Transverse colon (tissue), 4 donors: ENCODE data around the gene SYCE1. TPM values are rescaled to one million over a fixed set of nuclear protein-coding genes. Genes with fewer than 3 reads are reported as not detected.
"Not testable (repeated sequence)": the region's sequence is repeated elsewhere in the genome, so short reads cannot be mapped to it uniquely, and the experiment has no call there.

Source experiments
- DNase-seq: peaks from one replicate; pipeline ENCODE4 v3.0.0-alpha.2; 2019
- H3K27ac ChIP-seq, 4 donors: fragments of 200-600 bp; sonication (generic); 2 replicates each; pipeline ENCODE4 v1.5.1; 2016 to 2018; ENCODE audit warnings: inconsistent platforms in 4 of 4
- H3K27me3 ChIP-seq: fragments of 200-600 bp; sonication (generic); 2 replicates; pipeline ENCODE4 v1.5.1; 2017; ENCODE audit warnings: inconsistent platforms
- H3K36me3 ChIP-seq, 4 donors: fragments of 200-600 bp; sonication (generic); 2 replicates each; pipeline ENCODE4 v1.5.1; 2017 to 2019; ENCODE audit warnings: inconsistent platforms in 4 of 4
- H3K4me1 ChIP-seq, 4 donors: fragments of 200-600 bp; sonication (generic); 2 replicates each; pipeline ENCODE4 v1.5.1; 2017 to 2020; ENCODE audit warnings: inconsistent platforms in 4 of 4
- H3K4me3 ChIP-seq, 4 donors: fragments of 200-600 bp; sonication (generic); 1 replicate in 1 of 4; 2 replicates in 3 of 4; pipeline versions ENCODE4 v1.5.1 to v1.6.1; 2017 to 2019; ENCODE audit warnings: inconsistent platforms in 4 of 4
- H3K9me3 ChIP-seq, 2 donors: fragments of 200-600 bp; sonication (generic); 2 replicates each; pipeline ENCODE4 v1.5.1; 2017 to 2019; ENCODE audit warnings: inconsistent platforms in 2 of 2
- EP300 ChIP-seq: sonication (generic); formaldehyde crosslinking; IDR thresholded peaks from one replicate; pipeline ENCODE4 v1.6.1; 2017; ENCODE audit warnings: antibody characterized with exemption, low read depth
- POLR2A ChIP-seq: fragments of 450-650 bp; IDR thresholded peaks from one replicate; pipeline ENCODE4 v1.6.1; 2016; ENCODE audit warnings: antibody characterized with exemption, mild to moderate bottlenecking, moderate library complexity
- POLR2AphosphoS5 ChIP-seq, 3 donors: sonication (generic); formaldehyde crosslinking; IDR thresholded peaks; one replicate each; pipeline ENCODE4 v1.6.1; 2016; ENCODE audit warnings: antibody characterized with exemption in 3 of 3
- WGBS, 2 donors: methylation state at CpG; one replicate each; pipeline ENCODE4 v1.1.5; 2018; ENCODE audit warnings: low coverage in 1 of 2; 5-methylcytosine and 5-hydroxymethylcytosine counted together
- in situ Hi-C, 4 donors: fragments of 200-750 bp; cut with MboI; loops; one replicate each; pipeline versions ENCODE4 v1.15.0 to v1.15.1; 2017; ENCODE audit warnings: low sequenced_read_pairs in 3 of 4, low pct_ligation_motif_present in 1 of 4, low pct_unique_long_range_greater_than_20kb in 1 of 4
- intact Hi-C: fragments of 100-400 bp; cut with DNase I; formaldehyde crosslinking; loops from one replicate; pipeline ENCODE4 v1.15.1; 2023; ENCODE audit warnings: low total_unique reads
- total RNA-seq, 4 donors: library from RNA; depleted of rRNA; stranded (reverse); fragments of >200 nt; gene quantifications; one replicate each; pipeline ENCODE4 v1.1.0, GENCODE V29; 2016
- TF ChIP-seq, protein P1 (sequence below), 5 experiments: fragments of 200-600 bp in 3 of 5; fragments of 450-650 bp in 2 of 5; sonication (generic) in 3 of 5; IDR thresholded peaks; 1 replicate in 2 of 5; 2 replicates in 3 of 5; pipeline ENCODE4 v1.5.1; 2016 to 2017; ENCODE audit warnings: antibody characterized with exemption in 5 of 5, inconsistent platforms in 3 of 5, mild to moderate bottlenecking in 2 of 5, moderate library complexity in 1 of 5

SYCE1 gene
- total RNA-seq, 4 donors from 2014 or later, result 2.3 TPM; not detected in 3

DNA sequence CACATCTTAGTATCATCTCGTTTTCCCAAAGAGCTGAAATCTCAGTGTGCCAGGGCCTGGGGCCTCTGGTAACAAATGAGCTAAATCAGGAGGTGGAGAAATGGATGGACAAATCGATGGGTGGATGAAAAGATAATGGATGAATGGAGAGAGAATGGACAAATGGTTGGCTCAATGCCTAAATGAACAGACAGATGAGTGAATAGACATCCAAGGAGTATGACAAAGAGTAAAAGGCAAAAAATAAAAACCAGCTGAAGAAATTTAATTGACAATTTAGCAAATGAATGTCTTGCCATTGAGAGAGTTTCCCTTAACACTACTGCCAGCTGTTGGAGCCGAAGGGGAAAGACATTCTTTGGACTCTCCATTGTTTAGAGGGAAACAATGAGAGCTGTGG, 8.0 kb downstream of the SYCE1 start:
- in situ Hi-C loops, result no loop called here
- 37 to 40% methylated on average over 3 of the region's 3 CpGs for WGBS, 2 donors

DNA sequence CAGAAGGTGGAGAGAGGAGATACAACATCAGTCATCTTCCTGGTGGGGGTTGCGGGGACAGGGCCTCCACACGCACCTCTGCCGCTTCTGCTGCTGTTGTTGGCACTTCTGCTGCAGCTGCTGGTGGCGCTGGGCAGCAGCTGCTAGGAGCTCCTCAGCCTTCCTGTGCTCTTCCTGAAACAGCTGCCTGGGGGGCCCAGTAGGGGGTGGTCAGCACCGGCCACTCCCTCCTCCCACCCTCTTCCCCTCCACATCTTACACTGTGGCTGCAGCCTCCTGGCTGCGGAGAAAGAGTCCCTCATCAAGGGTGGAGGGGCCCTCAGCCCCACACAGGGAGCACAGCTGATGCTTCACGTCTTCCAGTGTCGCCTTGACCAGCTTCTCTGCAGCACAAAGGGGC, 9.9 kb downstream of the SYCE1 start:
- no peaks in the 10 kb centered on the region for H3K9me3 ChIP-seq
- TF ChIP-seq POLR2A (no peak), EP300 (no peak), POLR2AphosphoS5 (IDR thresholded peaks at IDR 0.05) (no peak)
- TF ChIP-seq, protein P1, sequence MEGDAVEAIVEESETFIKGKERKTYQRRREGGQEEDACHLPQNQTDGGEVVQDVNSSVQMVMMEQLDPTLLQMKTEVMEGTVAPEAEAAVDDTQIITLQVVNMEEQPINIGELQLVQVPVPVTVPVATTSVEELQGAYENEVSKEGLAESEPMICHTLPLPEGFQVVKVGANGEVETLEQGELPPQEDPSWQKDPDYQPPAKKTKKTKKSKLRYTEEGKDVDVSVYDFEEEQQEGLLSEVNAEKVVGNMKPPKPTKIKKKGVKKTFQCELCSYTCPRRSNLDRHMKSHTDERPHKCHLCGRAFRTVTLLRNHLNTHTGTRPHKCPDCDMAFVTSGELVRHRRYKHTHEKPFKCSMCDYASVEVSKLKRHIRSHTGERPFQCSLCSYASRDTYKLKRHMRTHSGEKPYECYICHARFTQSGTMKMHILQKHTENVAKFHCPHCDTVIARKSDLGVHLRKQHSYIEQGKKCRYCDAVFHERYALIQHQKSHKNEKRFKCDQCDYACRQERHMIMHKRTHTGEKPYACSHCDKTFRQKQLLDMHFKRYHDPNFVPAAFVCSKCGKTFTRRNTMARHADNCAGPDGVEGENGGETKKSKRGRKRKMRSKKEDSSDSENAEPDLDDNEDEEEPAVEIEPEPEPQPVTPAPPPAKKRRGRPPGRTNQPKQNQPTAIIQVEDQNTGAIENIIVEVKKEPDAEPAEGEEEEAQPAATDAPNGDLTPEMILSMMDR (IDR thresholded peaks at IDR 0.05), result no peak
- in situ Hi-C loops (no loop called here), intact Hi-C loops (no loop called here)
- H3K4me1 ChIP-seq, result no peaks in the 10 kb centered on the region
- H3K27me3 ChIP-seq, result no peaks in the 10 kb centered on the region
- H3K4me3 ChIP-seq, result no peak overlapping the region
- H3K36me3 ChIP-seq, result no peaks in the 10 kb centered on the region
- DNase-seq, result no peak
- H3K27ac ChIP-seq, result no peak overlapping the region
- 77% methylated on average over 8 of the region's 8 CpGs; no CpG with 5 or more reads in 1 of the 2 donors for WGBS, 2 donors

More for the DNA sequence above, 8.0 kb downstream of the SYCE1 start:
- Histone ChIP-seq H3K27me3 (no peaks in the 10 kb centered on the region), H3K27ac (no peak overlapping the region), H3K9me3 (no peaks in the 10 kb centered on the region), H3K4me3 (no peak overlapping the region), H3K36me3 (no peaks in the 10 kb centered on the region), H3K4me1 (no peaks in the 10 kb centered on the region)
- no peak for DNase-seq
- intact Hi-C loops, result no loop called here
- TF ChIP-seq POLR2AphosphoS5 (IDR thresholded peaks at IDR 0.05), result no peak
- TF ChIP-seq POLR2A, result no peak
- TF ChIP-seq, protein P1 (IDR thresholded peaks at IDR 0.05), result no peak
- TF ChIP-seq EP300, result no peak

DNA sequence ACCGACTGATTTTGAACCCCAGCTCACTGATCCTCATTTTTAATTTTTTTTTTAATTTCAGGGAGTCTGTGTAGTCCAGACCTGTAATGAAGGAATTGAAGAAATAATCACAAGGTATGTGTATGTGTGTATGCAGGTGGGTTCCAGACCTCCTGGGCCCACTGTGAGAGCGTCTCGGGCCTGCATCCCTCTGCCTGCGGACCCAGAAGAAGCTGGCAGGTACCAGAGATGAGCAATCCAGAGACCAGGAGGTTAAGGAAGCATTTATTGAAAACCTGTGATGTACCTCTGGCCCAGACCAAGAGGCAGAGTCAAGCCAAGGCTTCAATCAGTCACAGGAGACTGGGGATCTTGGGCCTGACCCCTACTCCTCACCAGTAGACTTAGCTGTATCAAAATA, 10.8 kb downstream of the SYCE1 start:
- intact Hi-C loops (no loop called here), in situ Hi-C loops (no loop called here)
- Histone ChIP-seq H3K27ac (no peak overlapping the region), H3K4me3 (no peak overlapping the region), H3K9me3 (no peaks in the 10 kb centered on the region), H3K36me3 (no peaks in the 10 kb centered on the region), H3K4me1 (no peaks in the 10 kb centered on the region), H3K27me3 (no peaks in the 10 kb centered on the region)
- DNase-seq, result no peak
- WGBS, 2 donors, result 60 to 89% methylated on average over 1 to 4 of the region's 4 CpGs
- TF ChIP-seq POLR2A (no peak), EP300 (no peak), POLR2AphosphoS5 (IDR thresholded peaks at IDR 0.05) (no peak)
- TF ChIP-seq, protein P1 (IDR thresholded peaks at IDR 0.05), result no peak

DNA sequence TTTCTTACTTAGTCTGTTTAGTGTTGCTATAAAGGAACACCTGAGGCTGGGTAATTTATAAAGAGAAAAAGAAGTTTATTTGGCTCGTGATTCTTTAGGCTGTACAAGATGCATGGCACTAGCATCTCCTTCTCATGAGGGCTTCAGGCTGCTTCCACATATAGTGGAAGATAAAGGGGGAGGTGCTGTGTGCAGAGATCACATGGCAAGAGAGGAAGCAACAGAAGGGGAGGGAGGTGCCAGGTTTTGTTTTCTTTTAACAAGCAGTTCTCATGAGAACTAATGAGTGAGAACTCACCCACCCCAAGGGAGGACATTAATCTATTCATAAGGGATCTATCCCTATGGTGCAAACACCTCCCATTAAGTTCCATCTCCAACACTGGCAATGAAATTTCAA, 20.9 kb downstream of the SYCE1 start:
- in situ Hi-C loops, result no loop called here
- H3K4me3 ChIP-seq, result no peak overlapping the region
- 38 to 61% methylated on average over 1 of the region's 1 CpG for WGBS, 2 donors
- no peaks in the 10 kb centered on the region for H3K4me1 ChIP-seq
- H3K36me3 ChIP-seq, result no peaks in the 10 kb centered on the region
- H3K27me3 ChIP-seq, result no peaks in the 10 kb centered on the region
- H3K27ac ChIP-seq, result no peak overlapping the region
- intact Hi-C loops, result no loop called here
- no peaks in the 10 kb centered on the region for H3K9me3 ChIP-seq
- no peak for DNase-seq
- TF ChIP-seq POLR2AphosphoS5 (IDR thresholded peaks at IDR 0.05), result no peak
- TF ChIP-seq POLR2A, result no peak
- TF ChIP-seq, protein P1 (IDR thresholded peaks at IDR 0.05), result no peak
- TF ChIP-seq EP300, result no peak

DNA sequence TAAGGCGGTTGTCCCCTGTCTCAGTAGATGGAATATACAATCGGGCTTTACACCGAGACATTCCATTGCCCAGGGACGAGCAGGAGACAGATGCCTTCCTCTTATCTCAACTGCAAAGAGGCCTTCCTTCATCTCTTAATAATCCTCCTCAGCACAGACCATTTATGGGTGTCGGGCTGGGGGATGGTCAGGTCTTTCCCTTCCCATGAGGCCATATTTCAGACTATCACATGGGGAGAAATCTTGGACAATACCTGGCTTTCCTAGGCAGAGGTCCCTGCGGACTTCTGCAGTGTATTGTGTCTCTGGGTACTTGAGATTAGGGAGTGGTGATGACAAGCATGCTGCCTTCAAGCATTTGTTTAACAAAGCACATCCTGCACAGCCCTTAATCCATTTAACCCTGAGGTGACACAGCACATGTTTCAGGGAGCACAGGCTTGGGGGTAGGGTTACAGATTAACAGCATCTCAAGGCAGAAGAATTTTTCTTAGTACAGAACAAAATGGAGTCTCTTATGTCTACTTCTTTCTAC, 23.9 kb downstream of the SYCE1 start:
- 73 to 75% methylated on average over 5 to 6 of the region's 6 CpGs for WGBS, 2 donors
- H3K4me1 ChIP-seq, H3K36me3 ChIP-seq, intact Hi-C loops, H3K27ac ChIP-seq, H3K4me3 ChIP-seq, DNase-seq, H3K27me3 ChIP-seq, in situ Hi-C loops, H3K9me3 ChIP-seq: not testable (repeated sequence)
